Stimulated activated naive B cell treated with anti-CD40 and anti-IgM and Interleukin-4, amounts not matched to agents 10 μg/mL and 1 μg/mL and 100 μg/mL, for 72 hours (primary cell): ENCODE measurements around the gene CEP85.
A peak's percentile ranks its signal among the peaks of the same experiment; 100 is the strongest.

Source experiments
- ATAC-seq, 2 donors: fragments of 150-1000 bp; cut with Tn5 transposase; replicated peaks; 2 replicates each; pipeline ENCODE4 v1.10.0; 2021; ENCODE audit warnings: moderate library complexity in 1 of 2
- DNase-seq: peaks from one replicate; pipeline ENCODE4 v3.0.0; 2021
- H3K27ac Mint-ChIP-seq: one replicate; pipeline ENCODE4 v1.8.0; 2022; ENCODE audit warnings: mild to moderate bottlenecking, mixed read lengths
- H3K27me3 Mint-ChIP-seq, 2 donors: one replicate each; pipeline ENCODE4 v1.8.0; 2022; ENCODE audit warnings: mixed read lengths in 2 of 2
- H3K36me3 Mint-ChIP-seq, 2 donors: one replicate each; pipeline ENCODE4 v1.8.0; 2022; ENCODE audit warnings: mixed read lengths in 2 of 2, mild to moderate bottlenecking in 1 of 2
- H3K4me1 Mint-ChIP-seq, 2 donors: one replicate each; pipeline ENCODE4 v1.8.0; 2022; ENCODE audit warnings: mixed read lengths in 2 of 2, mild to moderate bottlenecking in 1 of 2
- H3K4me3 Mint-ChIP-seq, 2 donors: one replicate each; pipeline ENCODE4 v1.8.0; 2022; ENCODE audit warnings: mild to moderate bottlenecking in 2 of 2, mixed read lengths in 2 of 2, moderate library complexity in 1 of 2
- H3K9me3 Mint-ChIP-seq, 2 donors: one replicate each; pipeline ENCODE4 v1.8.0; 2022; ENCODE audit warnings: mixed read lengths in 2 of 2, mild to moderate bottlenecking in 1 of 2

The CEP85 gene

DNA sequence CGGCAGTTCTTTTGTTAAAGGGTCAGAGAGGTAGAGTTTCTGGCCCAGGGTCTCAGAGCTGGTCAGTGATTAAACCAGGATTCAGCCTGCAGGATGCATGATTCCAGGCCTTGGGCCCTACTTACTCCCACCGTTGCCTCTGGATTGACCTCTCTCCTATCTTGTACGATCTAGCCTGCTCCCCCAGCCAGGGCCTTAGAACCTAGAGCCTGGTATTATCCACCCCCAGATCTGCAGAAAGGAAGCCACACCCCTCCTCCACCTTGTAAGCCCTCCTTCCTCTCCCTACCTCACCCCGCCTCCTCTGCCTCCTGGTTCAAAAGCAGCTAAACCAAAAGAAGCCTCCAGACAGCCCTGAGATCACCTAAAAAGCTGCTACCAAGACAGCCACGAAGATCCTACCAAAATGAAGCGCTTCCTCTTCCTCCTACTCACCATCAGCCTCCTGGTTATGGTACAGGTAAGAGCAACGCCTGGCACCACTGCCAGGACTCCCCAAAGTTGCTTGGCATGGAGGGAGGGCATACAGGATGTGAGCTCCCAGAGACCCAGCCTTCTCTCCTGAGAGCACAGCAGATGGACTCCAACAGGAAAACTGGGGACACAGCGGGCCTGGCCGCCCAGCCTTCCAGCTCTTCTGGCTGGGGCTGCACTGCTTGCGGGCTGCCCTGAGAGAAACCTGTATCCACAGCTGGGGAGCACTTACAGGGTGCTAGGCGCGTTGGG, 83.8 kb downstream of the CEP85 start, which contains the start of gene CD52:
Gene CD52, plus strand, starts transcription at position 347 of the 726 bp plus-strand sequence. Its CDS starts 60 bp downstream, at position 407.
- H3K27ac Mint-ChIP-seq = peak within 1 kb of the TSS; percentile 98
- no peaks in the 10 kb centered on the region for H3K27me3 Mint-ChIP-seq
- peaks cover 61 to 98% of the 10 kb centered on the region in 2 donors for H3K4me1 Mint-ChIP-seq
- H3K4me3 Mint-ChIP-seq = peak within 1 kb of the TSS; percentile 97 to 98
- DNase-seq (peak; percentile 48), ATAC-seq (peak; percentile 42 to 54)
- peaks cover 39 to 41% of the 10 kb centered on the region in 2 donors for H3K36me3 Mint-ChIP-seq
- peaks cover 0 to 4% of the 10 kb centered on the region in 2 donors for H3K9me3 Mint-ChIP-seq

- peak; percentile 72 for DNase-seq
- H3K27ac Mint-ChIP-seq = peak overlapping the region; percentile 98
- peaks cover 0 to 2% of the 10 kb centered on the region in 2 donors for H3K9me3 Mint-ChIP-seq
- ATAC-seq = peak; percentile 44 to 46
- peaks cover 57 to 99% of the 10 kb centered on the region in 2 donors for H3K4me1 Mint-ChIP-seq
- H3K36me3 Mint-ChIP-seq = peaks cover 46 to 47% of the 10 kb centered on the region in 2 donors
- no peaks in the 10 kb centered on the region for H3K27me3 Mint-ChIP-seq
- peak overlapping the region; percentile 97 to 98 for H3K4me3 Mint-ChIP-seq
Measured at GRCh38 chr1:26318338-26319064, 84.5 kb downstream of the CEP85 start.

DNA sequence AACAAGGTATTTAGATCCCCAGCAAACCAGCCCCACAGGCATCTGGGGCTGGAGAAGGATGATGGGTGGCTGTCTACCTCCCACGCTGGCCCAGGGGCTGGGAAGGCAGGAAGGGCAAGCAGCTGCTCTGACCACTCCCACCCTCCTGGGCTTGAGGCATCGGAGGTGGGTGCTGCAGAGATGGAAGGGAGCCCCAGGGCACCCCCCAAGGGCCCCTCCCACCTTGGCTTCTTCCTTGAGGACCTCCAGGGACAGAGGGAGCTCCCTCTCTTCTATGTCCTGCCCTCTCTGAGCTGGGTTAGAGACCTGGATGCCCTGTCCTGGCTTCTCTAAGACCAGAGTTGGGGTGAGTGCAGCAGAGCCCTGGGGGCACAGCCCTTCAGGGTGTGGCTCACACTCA, 86.9 kb downstream of the CEP85 start:
- H3K9me3 Mint-ChIP-seq = peaks cover 0 to 1% of the 10 kb centered on the region in 2 donors
- no peaks in the 10 kb centered on the region for H3K27me3 Mint-ChIP-seq
- DNase-seq = no peak
- peak overlapping the region; percentile 78 to 97 for H3K4me3 Mint-ChIP-seq
- H3K27ac Mint-ChIP-seq = peak overlapping the region; percentile 88
- H3K4me1 Mint-ChIP-seq = peaks cover 44 to 84% of the 10 kb centered on the region in 2 donors
- H3K36me3 Mint-ChIP-seq = peaks cover 48 to 56% of the 10 kb centered on the region in 2 donors
- peak; percentile 1 for ATAC-seq

- DNase-seq (peak; percentile 86), ATAC-seq (peak; percentile 59 to 64)
- Mint-ChIP-seq H3K4me1 (peaks cover 41 to 78% of the 10 kb centered on the region in 2 donors), H3K36me3 (peaks cover 48 to 56% of the 10 kb centered on the region in 2 donors), H3K4me3 (peak overlapping the region; percentile 71 to 78), H3K27me3 (no peaks in the 10 kb centered on the region), H3K27ac (peak overlapping the region; percentile 88), H3K9me3 (peaks cover 0 to 1% of the 10 kb centered on the region in 2 donors)
Measured at GRCh38 chr1:26321315-26322041, 87.5 kb downstream of the CEP85 start.

- Mint-ChIP-seq H3K4me1 (peaks cover 38 to 73% of the 10 kb centered on the region in 2 donors), H3K4me3 (no peak overlapping the region), H3K27ac (no peak overlapping the region), H3K36me3 (peaks cover 48 to 56% of the 10 kb centered on the region in 2 donors), H3K27me3 (no peaks in the 10 kb centered on the region), H3K9me3 (peaks cover 0 to 1% of the 10 kb centered on the region in 2 donors)
- ATAC-seq (no peak), DNase-seq (no peak)
Measured at GRCh38 chr1:26322042-26322331, 88.0 kb downstream of the CEP85 start.

GRCh38 chr1:26323382-26323781, 89.4 kb downstream of the CEP85 start:
- Mint-ChIP-seq H3K27me3 (no peaks in the 10 kb centered on the region), H3K27ac (peak overlapping the region; percentile 92), H3K9me3 (peaks cover 0 to 1% of the 10 kb centered on the region in 2 donors), H3K4me1 (peaks cover 28 to 59% of the 10 kb centered on the region in 2 donors), H3K4me3 (no peak overlapping the region), H3K36me3 (peaks cover 43 to 50% of the 10 kb centered on the region in 2 donors)
- DNase-seq = no peak
- no peak for ATAC-seq

DNA sequence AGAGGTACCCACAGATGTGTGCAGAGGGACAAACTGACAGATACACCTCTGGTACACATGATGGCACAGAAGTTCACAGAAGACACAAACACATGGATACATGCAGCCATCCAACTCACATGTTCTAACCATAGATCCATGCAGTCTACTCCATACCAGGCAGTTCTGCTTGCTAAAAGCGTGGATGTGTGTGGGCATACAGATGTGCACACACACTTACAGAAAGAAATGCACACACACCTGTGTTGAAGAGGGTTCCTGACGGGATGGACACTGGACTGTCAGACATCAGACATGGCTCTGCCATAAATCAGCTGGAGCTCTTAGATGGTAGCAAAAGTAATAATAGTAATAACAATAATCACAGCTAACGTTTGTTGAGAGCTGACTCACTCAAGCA, 90.5 kb downstream of the CEP85 start:
- DNase-seq (no peak), ATAC-seq (no peak)
- Mint-ChIP-seq H3K27ac (peak overlapping the region; percentile 32), H3K4me1 (peaks cover 25 to 47% of the 10 kb centered on the region in 2 donors), H3K4me3 (no peak overlapping the region), H3K27me3 (no peaks in the 10 kb centered on the region), H3K36me3 (peaks cover 33 to 39% of the 10 kb centered on the region in 2 donors), H3K9me3 (peaks cover 0 to 1% of the 10 kb centered on the region in 2 donors)

DNA sequence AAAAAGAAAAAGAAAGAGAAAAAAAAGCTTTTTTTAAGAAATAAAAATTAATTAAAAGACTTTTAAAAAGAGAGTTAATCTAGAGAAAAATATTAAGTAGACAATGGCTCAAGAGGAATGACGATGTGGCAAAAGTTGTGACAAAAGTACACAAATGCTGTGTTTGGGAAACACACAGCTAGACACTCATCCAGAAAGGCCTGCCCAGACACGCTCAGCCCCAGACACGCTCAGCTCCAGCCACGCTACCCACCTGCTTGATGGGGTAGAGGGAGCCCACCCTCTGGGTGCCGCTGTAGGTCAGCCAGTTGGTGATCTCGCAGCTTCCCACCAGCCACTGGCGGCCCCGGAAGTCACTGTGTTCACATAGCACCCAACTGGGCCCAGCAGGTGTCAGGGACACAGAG, 94.0 kb downstream of the CEP85 start:
- ATAC-seq (no peak), DNase-seq (no peak)
- Mint-ChIP-seq H3K27ac (no peak overlapping the region), H3K36me3 (peaks cover 7 to 14% of the 10 kb centered on the region in 2 donors), H3K4me3 (no peak overlapping the region), H3K9me3 (no peaks in the 10 kb centered on the region), H3K27me3 (no peaks in the 10 kb centered on the region), H3K4me1 (peaks cover 4 to 15% of the 10 kb centered on the region in 2 donors)
